ENCODE results near the gene FCRL4.
A peak's percentile ranks its signal among the peaks of the same experiment; 100 is the strongest.

Gene FCRL4

DNA sequence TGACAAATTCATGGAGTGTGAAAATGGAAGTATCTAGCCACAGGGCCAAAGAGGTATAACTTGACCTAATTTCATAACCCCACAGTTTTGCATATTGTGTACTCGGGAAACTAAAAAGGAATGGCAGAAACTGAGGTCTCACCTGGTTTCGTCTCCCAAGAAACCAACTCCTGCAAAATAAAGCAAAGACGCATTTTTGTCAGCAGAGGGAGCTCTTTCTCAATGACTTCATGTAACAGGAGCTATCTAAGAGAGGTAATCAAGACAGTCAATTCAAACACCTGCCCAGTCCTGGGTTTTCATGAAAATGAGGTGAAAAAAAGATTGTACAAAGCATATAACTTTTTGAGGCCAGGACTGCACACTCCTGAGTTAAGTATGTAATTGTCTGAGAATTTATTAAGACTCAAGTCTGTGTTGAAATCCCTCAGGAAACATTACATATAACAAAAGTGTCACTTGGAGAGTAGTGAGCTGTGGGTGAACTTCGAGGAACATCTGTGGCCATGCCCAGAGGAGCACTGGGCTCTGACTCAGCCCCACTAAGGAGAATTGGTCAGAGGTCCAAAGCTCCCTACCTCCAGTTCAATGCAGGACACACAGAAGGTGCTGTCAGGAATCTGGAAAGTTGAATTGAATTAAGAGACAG, 17.6 kb downstream of the FCRL4 start:
- Histone ChIP-seq H3K9ac (ENCODE audit: low read depth, low read length, poor library complexity, severe bottlenecking) (no peak overlapping the region), H3K4me3 (ENCODE audit: low read length, poor library complexity, severe bottlenecking) (no peak overlapping the region), H3K9me2 (replicated peaks; ENCODE audit: low read depth, low read length) (no peaks in the 10 kb centered on the region), H3K79me2 (ENCODE audit: insufficient read depth, low read length) (no peaks in the 10 kb centered on the region), H3K4me2 (ENCODE audit: low read depth, low read length, poor library complexity, severe bottlenecking) (no peak overlapping the region), H3F3A (ENCODE audit: low read depth) (no peaks in the 10 kb centered on the region), H4K20me1 (ENCODE audit: insufficient read depth, low read length, poor library complexity, severe bottlenecking) (no peaks in the 10 kb centered on the region), H3K9me3 (ENCODE audit: insufficient read depth, low read depth, low read length) (no peaks in the 10 kb centered on the region), H3K27me3 (ENCODE audit: insufficient read depth, low read length, poor library complexity, severe bottlenecking) (no peaks in the 10 kb centered on the region), H3K36me3 (ENCODE audit: insufficient read depth, low read length) (no peaks in the 10 kb centered on the region), H2AFZ (ENCODE audit: low read length) (no peak overlapping the region), H3K4me1 (ENCODE audit: insufficient read depth, low read length, poor library complexity, severe bottlenecking) (peaks cover 16% of the 10 kb centered on the region)
- TF ChIP-seq EZH2phosphoT487 (IDR thresholded peaks at IDR 0.05; ENCODE audit: borderline replicate concordance) (no peak), CTCF (conservative IDR thresholded peaks at IDR 0.05; ENCODE audit: low read length) (peak; percentile 85)

DNA sequence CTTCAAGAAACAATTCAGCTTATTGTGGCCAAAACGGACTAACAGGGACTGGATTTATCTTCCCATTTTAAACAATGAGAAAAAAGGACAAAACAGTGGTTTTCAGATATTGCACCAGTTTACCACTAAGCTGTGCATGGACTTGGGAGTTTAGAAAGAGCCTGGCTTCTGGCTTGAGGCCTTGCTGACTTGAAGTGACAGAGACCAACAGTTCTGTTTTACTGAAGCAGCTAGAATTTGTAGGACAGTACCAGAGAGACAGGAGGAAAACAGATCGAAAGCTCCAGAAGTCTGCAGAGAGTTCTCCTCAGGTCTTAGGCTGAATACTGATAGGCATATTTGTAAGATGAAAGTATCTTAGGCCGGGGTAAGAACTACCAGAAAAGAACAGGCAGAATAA, 20.5 kb downstream of the FCRL4 start:
- TF ChIP-seq CTCF (conservative IDR thresholded peaks at IDR 0.05; ENCODE audit: low read length) (peak; percentile 25), EZH2phosphoT487 (IDR thresholded peaks at IDR 0.05; ENCODE audit: borderline replicate concordance) (no peak)
- no peaks in the 10 kb centered on the region for H3K79me2 ChIP-seq (ENCODE audit: insufficient read depth, low read length)
- peaks cover 9% of the 10 kb centered on the region for H3K4me1 ChIP-seq (ENCODE audit: insufficient read depth, low read length, poor library complexity, severe bottlenecking)
- no peaks in the 10 kb centered on the region for H3K9me2 ChIP-seq (replicated peaks; ENCODE audit: low read depth, low read length)
- H3K36me3 ChIP-seq (ENCODE audit: insufficient read depth, low read length), result no peaks in the 10 kb centered on the region
- no peaks in the 10 kb centered on the region for H4K20me1 ChIP-seq (ENCODE audit: insufficient read depth, low read length, poor library complexity, severe bottlenecking)
- no peak overlapping the region for H3K4me2 ChIP-seq (ENCODE audit: low read depth, low read length, poor library complexity, severe bottlenecking)
- no peaks in the 10 kb centered on the region for H3F3A ChIP-seq (ENCODE audit: low read depth)
- H3K9me3 ChIP-seq (ENCODE audit: insufficient read depth, low read depth, low read length), result no peaks in the 10 kb centered on the region
- no peak overlapping the region for H3K9ac ChIP-seq (ENCODE audit: low read depth, low read length, poor library complexity, severe bottlenecking)
- H3K27me3 ChIP-seq (ENCODE audit: insufficient read depth, low read length, poor library complexity, severe bottlenecking), result no peaks in the 10 kb centered on the region
- no peak overlapping the region for H2AFZ ChIP-seq (ENCODE audit: low read length)
- H3K4me3 ChIP-seq (ENCODE audit: low read length, poor library complexity, severe bottlenecking), result no peak overlapping the region

- no peaks in the 10 kb centered on the region for H3K9me3 ChIP-seq (ENCODE audit: insufficient read depth, low read depth, low read length)
- no peaks in the 10 kb centered on the region for H3K4me1 ChIP-seq (ENCODE audit: insufficient read depth, low read length, poor library complexity, severe bottlenecking)
- H3K27me3 ChIP-seq (ENCODE audit: insufficient read depth, low read length, poor library complexity, severe bottlenecking), result no peaks in the 10 kb centered on the region
- no peaks in the 10 kb centered on the region for H3F3A ChIP-seq (ENCODE audit: low read depth)
- H3K9ac ChIP-seq (ENCODE audit: low read depth, low read length, poor library complexity, severe bottlenecking), result no peak overlapping the region
- H3K4me2 ChIP-seq (ENCODE audit: low read depth, low read length, poor library complexity, severe bottlenecking), result no peak overlapping the region
- no peak overlapping the region for H2AFZ ChIP-seq (ENCODE audit: low read length)
- H3K79me2 ChIP-seq (ENCODE audit: insufficient read depth, low read length), result no peaks in the 10 kb centered on the region
- H4K20me1 ChIP-seq (ENCODE audit: insufficient read depth, low read length, poor library complexity, severe bottlenecking), result no peaks in the 10 kb centered on the region
- no peaks in the 10 kb centered on the region for H3K36me3 ChIP-seq (ENCODE audit: insufficient read depth, low read length)
- TF ChIP-seq EZH2phosphoT487 (IDR thresholded peaks at IDR 0.05; ENCODE audit: borderline replicate concordance), result no peak
- TF ChIP-seq CTCF (conservative IDR thresholded peaks at IDR 0.05; ENCODE audit: low read length), result no peak
- H3K4me3 ChIP-seq (ENCODE audit: low read length, poor library complexity, severe bottlenecking), result no peak overlapping the region
- no peaks in the 10 kb centered on the region for H3K9me2 ChIP-seq (replicated peaks; ENCODE audit: low read depth, low read length)
These were observed 22.1 kb downstream of the FCRL4 start for GRCh38 chr1:157575744-157576143.

All from Loucy (cell line).